Esophagus squamous epithelium (tissue), 4 donors: ENCODE measurements around the gene COLQ.

Experiments used
- POLR2A ChIP-seq, 4 donors: fragments of 450-650 bp; IDR thresholded peaks; one replicate each; pipeline ENCODE4 v1.6.1; 2017; ENCODE audit warnings: antibody characterized with exemption in 4 of 4, mild to moderate bottlenecking in 4 of 4, moderate library complexity in 3 of 4
- TF ChIP-seq, protein P1 (sequence below), 6 experiments: fragments of 450-650 bp in 4 of 6; fragments of 200-600 bp in 2 of 6; sonication (generic) in 2 of 6; IDR thresholded peaks; one replicate each; pipeline ENCODE4 v1.5.1; 2016 to 2019; ENCODE audit warnings: antibody characterized with exemption in 6 of 6, mild to moderate bottlenecking in 4 of 6, moderate library complexity in 4 of 6

- TF ChIP-seq, protein P1, sequence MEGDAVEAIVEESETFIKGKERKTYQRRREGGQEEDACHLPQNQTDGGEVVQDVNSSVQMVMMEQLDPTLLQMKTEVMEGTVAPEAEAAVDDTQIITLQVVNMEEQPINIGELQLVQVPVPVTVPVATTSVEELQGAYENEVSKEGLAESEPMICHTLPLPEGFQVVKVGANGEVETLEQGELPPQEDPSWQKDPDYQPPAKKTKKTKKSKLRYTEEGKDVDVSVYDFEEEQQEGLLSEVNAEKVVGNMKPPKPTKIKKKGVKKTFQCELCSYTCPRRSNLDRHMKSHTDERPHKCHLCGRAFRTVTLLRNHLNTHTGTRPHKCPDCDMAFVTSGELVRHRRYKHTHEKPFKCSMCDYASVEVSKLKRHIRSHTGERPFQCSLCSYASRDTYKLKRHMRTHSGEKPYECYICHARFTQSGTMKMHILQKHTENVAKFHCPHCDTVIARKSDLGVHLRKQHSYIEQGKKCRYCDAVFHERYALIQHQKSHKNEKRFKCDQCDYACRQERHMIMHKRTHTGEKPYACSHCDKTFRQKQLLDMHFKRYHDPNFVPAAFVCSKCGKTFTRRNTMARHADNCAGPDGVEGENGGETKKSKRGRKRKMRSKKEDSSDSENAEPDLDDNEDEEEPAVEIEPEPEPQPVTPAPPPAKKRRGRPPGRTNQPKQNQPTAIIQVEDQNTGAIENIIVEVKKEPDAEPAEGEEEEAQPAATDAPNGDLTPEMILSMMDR (IDR thresholded peaks at IDR 0.05): no peak
- no peak for TF ChIP-seq POLR2A (IDR thresholded peaks at IDR 0.05)
These were observed 19.9 kb upstream of the COLQ start for GRCh38 chr3:15541371-15541770.
